GM19238 (cell line): Measurements from ENCODE around the gene DDX39B.
"Not testable (repeated sequence)": the region's sequence is repeated elsewhere in the genome, so short reads cannot be mapped to it uniquely, and the experiment has no call there.

ENCODE experiments used
- DNase-seq: peaks from one replicate; pipeline ENCODE4 v3.0.0; 2011; ENCODE audit warnings: low spot score; ENCODE audit not compliant: insufficient read length

DDX39B gene

GRCh38 chr6:31541658-31542521 lies at the start of gene DDX39B:
DDX39B (minus strand) TSS chr6:31542003; CDS start chr6:31540532, 1,471 bp downstream.
- DNase-seq, result peak; percentile 89

- not testable (repeated sequence) for DNase-seq
Observed at GRCh38 chr6:31590691-31591090, 48.9 kb upstream of the DDX39B start.

- DNase-seq, result no peak
Observed at GRCh38 chr6:31588871-31589650, 47.3 kb upstream of the DDX39B start.

- DNase-seq, result no peak
Observed at GRCh38 chr6:31587791-31588777, 46.3 kb upstream of the DDX39B start.

- no peak for DNase-seq
Observed at GRCh38 chr6:31586599-31587281, 44.9 kb upstream of the DDX39B start.

GRCh38 chr6:31586008-31586407 lies 44.2 kb upstream of the DDX39B start, which contains the start of gene LST1:
LST1 (plus strand) TSS chr6:31586277; CDS start chr6:31587300, 1,023 bp downstream.
- DNase-seq, result no peak

- DNase-seq, result no peak
Observed at GRCh38 chr6:31585491-31585890, 43.7 kb upstream of the DDX39B start.

GRCh38 chr6:31582230-31582643 lies 40.4 kb upstream of the DDX39B start, which contains the start of gene LTB:
LTB (minus strand) TSS chr6:31582424; CDS start chr6:31582417, 7 bp downstream.
- no peak for DNase-seq

- DNase-seq, result no peak
Observed at GRCh38 chr6:31581434-31582229, 39.8 kb upstream of the DDX39B start.

GRCh38 chr6:31580807-31581433 lies 39.1 kb upstream of the DDX39B start:
- DNase-seq, result peak; percentile 72

- DNase-seq, result no peak
Observed at GRCh38 chr6:31580438-31580740, 38.6 kb upstream of the DDX39B start.

- DNase-seq, result no peak
Observed at GRCh38 chr6:31579546-31580437, 38.0 kb upstream of the DDX39B start.

GRCh38 chr6:31579119-31579505 lies 37.3 kb upstream of the DDX39B start:
- no peak for DNase-seq

GRCh38 chr6:31578184-31579118 lies 36.6 kb upstream of the DDX39B start:
- DNase-seq, result no peak

- DNase-seq, result no peak
Observed at GRCh38 chr6:31577579-31577966, 35.8 kb upstream of the DDX39B start.

GRCh38 chr6:31576897-31577578 lies 35.2 kb upstream of the DDX39B start:
- DNase-seq, result no peak
